HG03039 (cell line): ENCODE measurements around the gene C16orf92.
"Not testable (repeated sequence)": the region's sequence is repeated elsewhere in the genome, so short reads cannot be mapped to it uniquely, and the experiment has no call there.

ENCODE experiments used
- ATAC-seq: cut with Tn5 transposase; IDR thresholded peaks from one replicate; pipeline ENCODE4 v1.9.1; 2021; ENCODE audit warnings: mild to moderate bottlenecking, moderate library complexity; ENCODE audit not compliant: unreplicated experiment

The C16orf92 gene

GRCh38 chr16:30023586-30023985 is 588 bp downstream of the C16orf92 start:
- ATAC-seq: no peak

GRCh38 chr16:30024451-30024850 is 1.5 kb downstream of the C16orf92 start:
- ATAC-seq: no peak

GRCh38 chr16:30025156-30025555 is 2.2 kb downstream of the C16orf92 start:
- ATAC-seq: no peak

- no peak for ATAC-seq
Observed at GRCh38 chr16:30025574-30025973, 2.6 kb downstream of the C16orf92 start.

GRCh38 chr16:30026449-30026848 is 3.5 kb downstream of the C16orf92 start:
- ATAC-seq: no peak

- no peak for ATAC-seq
Observed at GRCh38 chr16:30027588-30028437, 4.8 kb downstream of the C16orf92 start.

- ATAC-seq: no peak
Observed at GRCh38 chr16:30028438-30029076, 5.6 kb downstream of the C16orf92 start.

- no peak for ATAC-seq
Observed at GRCh38 chr16:30030011-30030685, 7.2 kb downstream of the C16orf92 start.

- ATAC-seq: no peak
Observed at GRCh38 chr16:30030841-30031413, 7.9 kb downstream of the C16orf92 start, which contains the start of gene TLCD3B. TLCD3B (minus strand) TSS chr16:30031271; CDS start chr16:30030527, 744 bp downstream.

- ATAC-seq: no peak
Observed at GRCh38 chr16:30031477-30031918, 8.5 kb downstream of the C16orf92 start.

- no peak for ATAC-seq
Observed at GRCh38 chr16:30032083-30032819, 9.3 kb downstream of the C16orf92 start.

- no peak for ATAC-seq
Observed at GRCh38 chr16:30033270-30033669, 10.3 kb downstream of the C16orf92 start.

GRCh38 chr16:30040221-30040620 is 17.2 kb downstream of the C16orf92 start:
- ATAC-seq: no peak

GRCh38 chr16:30040690-30041089 is 17.7 kb downstream of the C16orf92 start:
- ATAC-seq: not testable (repeated sequence)

- ATAC-seq: no peak
Observed at GRCh38 chr16:30041841-30042240, 18.8 kb downstream of the C16orf92 start.

GRCh38 chr16:30046178-30046577 is 23.2 kb downstream of the C16orf92 start:
- no peak for ATAC-seq

GRCh38 chr16:30046588-30046987 is 23.6 kb downstream of the C16orf92 start:
- ATAC-seq: no peak

GRCh38 chr16:30049871-30050270 is 26.9 kb downstream of the C16orf92 start:
- ATAC-seq: no peak

- ATAC-seq: no peak
Observed at GRCh38 chr16:30051518-30051917, 28.5 kb downstream of the C16orf92 start.

- ATAC-seq: peak; percentile 68
Observed at GRCh38 chr16:30052671-30053372, 29.8 kb downstream of the C16orf92 start.
